Activated CD4-positive, alpha-beta memory T cell treated with anti-CD3 and anti-CD28 coated beads for 36 hours (primary cell): Measurements from ENCODE around the gene MROH2B. TPM values are rescaled to one million over a fixed set of nuclear protein-coding genes. Genes with fewer than 3 reads are reported as not detected.

Source experiments
- CTCF ChIA-PET: fragments of 350-600 bp; sonication (Branson Sonifier 250); formaldehyde crosslinking; loops from one replicate; lab custom pipeline; 2021; ENCODE audit warnings: antibody characterized with exemption, inconsistent platforms; lab: Charles Lee
- POLR2A ChIA-PET: fragments of 350-600 bp; sonication (Branson Sonifier 250); formaldehyde crosslinking; loops from one replicate; lab custom pipeline; 2021; ENCODE audit warnings: antibody characterized with exemption; lab: Charles Lee
- DNase-seq: peaks from one replicate; pipeline ENCODE4 v3.0.0-alpha.2; 2020
- H3K27ac Mint-ChIP-seq: one replicate; pipeline ENCODE4 v1.8.0; 2021; ENCODE audit warnings: mixed read lengths
- H3K27me3 Mint-ChIP-seq: one replicate; pipeline ENCODE4 v1.8.0; 2021; ENCODE audit warnings: mixed read lengths
- H3K36me3 Mint-ChIP-seq: one replicate; pipeline ENCODE4 v1.8.0; 2021; ENCODE audit warnings: mixed read lengths
- H3K4me1 Mint-ChIP-seq: one replicate; pipeline ENCODE4 v1.8.0; 2021; ENCODE audit warnings: low read depth, mixed read lengths
- H3K4me3 Mint-ChIP-seq: one replicate; pipeline ENCODE4 v1.8.0; 2021; ENCODE audit warnings: mild to moderate bottlenecking, mixed read lengths
- H3K9me3 Mint-ChIP-seq: one replicate; pipeline ENCODE4 v1.8.0; 2021; ENCODE audit warnings: mixed read lengths
- intact Hi-C: fragments of 100-400 bp; cut with micrococcal nuclease; formaldehyde crosslinking; loops from one replicate; pipeline ENCODE4 v1.15.1; 2023
- total RNA-seq, 2 experiments: library from RNA; stranded (reverse); gene quantifications; one replicate each; pipeline ENCODE4 v1.2.3, GENCODE V29; 2021

Gene MROH2B
- total RNA-seq, 2 experiments from 2014 or later, result not detected

DNA sequence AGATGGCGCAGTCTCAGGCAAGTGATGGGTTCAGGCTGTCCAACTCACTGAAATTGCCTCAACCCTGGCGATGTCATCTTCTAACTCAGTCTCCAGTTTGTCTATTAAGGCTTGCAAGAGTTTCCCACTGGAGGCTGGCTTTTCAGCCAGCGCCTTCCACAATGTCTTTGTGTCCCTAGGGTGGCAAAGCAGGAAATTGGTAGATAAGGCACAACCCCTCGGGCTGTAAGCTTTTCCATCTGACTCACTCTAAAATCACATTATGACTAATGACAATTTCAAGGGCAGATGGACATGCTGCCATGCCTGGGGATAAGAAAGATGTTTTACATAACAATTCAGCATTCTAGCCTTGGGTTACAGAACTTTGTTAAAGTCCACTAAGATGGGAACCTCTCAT is 61.9 kb downstream of the MROH2B start:
- Mint-ChIP-seq H3K27ac (no peak overlapping the region), H3K9me3 (no peaks in the 10 kb centered on the region), H3K4me1 (no peaks in the 10 kb centered on the region), H3K27me3 (peaks cover 2% of the 10 kb centered on the region), H3K36me3 (no peaks in the 10 kb centered on the region), H3K4me3 (no peak overlapping the region)
- intact Hi-C loops, result no loop called here
- POLR2A ChIA-PET, result no interaction called here
- DNase-seq, result no peak
- CTCF ChIA-PET, result no interaction called here

DNA sequence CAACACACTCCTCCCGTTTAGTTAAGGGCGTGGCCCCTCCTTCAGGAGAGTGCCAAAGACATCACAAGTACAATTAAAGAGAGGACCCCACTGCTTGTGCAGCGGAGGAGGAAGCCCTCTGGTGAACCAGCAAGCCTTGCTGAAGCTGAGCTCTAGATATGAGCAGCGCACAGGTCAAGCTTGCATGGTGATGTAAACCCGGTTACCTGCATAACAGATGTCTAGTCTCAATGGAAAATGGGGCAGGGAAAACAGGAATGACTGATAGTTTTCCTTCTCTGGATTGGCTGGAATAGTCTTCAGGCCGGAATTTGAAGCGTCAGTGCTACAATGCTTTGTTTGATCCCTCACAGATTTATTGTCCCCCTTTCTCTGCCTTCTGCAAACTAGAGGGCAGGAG is 66.2 kb downstream of the MROH2B start:
- no peaks in the 10 kb centered on the region for H3K27me3 Mint-ChIP-seq
- ChIA-PET CTCF (no interaction called here), POLR2A (no interaction called here)
- no peaks in the 10 kb centered on the region for H3K4me1 Mint-ChIP-seq
- DNase-seq, result no peak
- H3K4me3 Mint-ChIP-seq, result no peak overlapping the region
- H3K9me3 Mint-ChIP-seq, result no peaks in the 10 kb centered on the region
- intact Hi-C loops, result no loop called here
- no peaks in the 10 kb centered on the region for H3K36me3 Mint-ChIP-seq
- H3K27ac Mint-ChIP-seq, result no peak overlapping the region

DNA sequence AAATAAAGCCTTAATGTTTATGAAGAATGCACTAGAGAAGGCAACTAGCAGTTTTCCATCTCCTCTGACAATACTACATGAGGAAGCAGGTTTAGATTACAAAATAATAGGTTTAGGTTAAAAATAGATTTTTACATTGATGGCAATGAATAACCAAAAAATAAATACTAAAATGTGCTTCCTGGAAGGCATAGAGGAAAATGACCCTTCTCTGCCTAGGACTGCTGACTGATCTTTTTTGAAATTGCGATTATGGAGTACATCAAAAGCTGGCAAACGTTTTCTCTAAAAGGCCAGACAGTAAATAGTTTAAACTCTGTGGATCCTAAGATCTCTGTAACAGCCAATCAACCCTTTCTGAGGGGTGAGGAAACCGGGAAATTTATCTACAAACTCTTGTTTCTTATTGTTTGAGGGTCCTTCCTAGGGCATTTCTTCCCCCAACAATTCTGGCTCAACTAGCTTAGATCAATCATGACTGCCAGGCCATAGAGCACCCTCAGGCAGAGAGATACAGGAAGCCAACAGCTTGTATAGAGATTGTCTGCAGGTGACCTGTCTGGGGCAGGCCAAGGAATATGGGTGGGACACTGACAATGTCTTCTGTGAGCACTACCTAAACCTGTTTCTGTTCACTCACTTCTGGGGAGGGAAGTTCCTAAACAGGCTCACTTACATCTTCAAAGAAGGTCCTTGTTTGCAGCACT is 67.3 kb downstream of the MROH2B start:
- Mint-ChIP-seq H3K4me3 (no peak overlapping the region), H3K36me3 (no peaks in the 10 kb centered on the region), H3K27me3 (peaks cover 2% of the 10 kb centered on the region), H3K4me1 (no peaks in the 10 kb centered on the region), H3K27ac (no peak overlapping the region), H3K9me3 (no peaks in the 10 kb centered on the region)
- intact Hi-C loops, result no loop called here
- POLR2A ChIA-PET, result no interaction called here
- CTCF ChIA-PET, result no interaction called here
- no peak for DNase-seq

DNA sequence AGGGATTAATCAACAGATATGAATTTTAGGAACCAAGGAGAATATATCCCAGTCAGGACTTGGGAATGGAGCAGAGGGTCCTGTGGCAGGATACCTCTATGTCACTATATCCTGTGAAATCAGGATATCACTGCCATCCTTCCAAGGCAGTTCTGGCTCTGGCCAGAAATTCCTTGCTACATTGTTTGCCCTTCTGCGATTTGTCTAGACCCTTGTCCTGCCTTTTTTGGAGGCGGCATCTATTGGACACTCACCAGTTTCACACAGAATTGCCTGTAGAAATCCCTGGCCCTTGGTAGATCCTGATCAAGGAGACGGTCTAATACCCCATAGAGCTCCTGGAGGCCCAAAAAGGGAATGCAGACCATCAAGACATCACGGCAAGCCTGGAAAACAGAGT is 71.2 kb downstream of the MROH2B start:
- peaks cover 2% of the 10 kb centered on the region for H3K27me3 Mint-ChIP-seq
- intact Hi-C loops, result no loop called here

DNA sequence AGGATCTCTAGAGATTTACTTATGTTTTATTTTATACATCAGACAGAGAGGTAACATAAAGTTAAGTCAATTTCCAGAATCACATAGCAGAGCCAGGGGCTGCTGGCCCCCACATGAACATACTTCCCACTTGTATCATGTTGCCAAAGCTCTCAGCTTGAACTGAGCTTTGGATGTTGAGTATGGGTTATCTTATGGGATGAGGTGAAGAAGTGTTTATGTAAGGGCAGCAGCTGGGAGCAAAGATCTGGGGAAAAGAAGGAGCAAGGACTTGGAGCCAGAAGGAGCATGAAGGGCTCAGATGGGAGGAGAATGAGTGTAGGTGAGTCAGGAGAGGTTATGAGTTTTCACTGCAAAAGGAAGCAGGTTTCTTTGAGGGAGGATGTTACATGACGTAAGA is 72.0 kb downstream of the MROH2B start:
- H3K27ac Mint-ChIP-seq, result no peak overlapping the region

More for the DNA sequence above, 71.2 kb downstream of the MROH2B start:
- H3K36me3 Mint-ChIP-seq, result no peaks in the 10 kb centered on the region
- no peak overlapping the region for H3K27ac Mint-ChIP-seq
- no peaks in the 10 kb centered on the region for H3K4me1 Mint-ChIP-seq
- CTCF ChIA-PET, result no interaction called here
- POLR2A ChIA-PET, result no interaction called here
- no peak for DNase-seq
- H3K9me3 Mint-ChIP-seq, result no peaks in the 10 kb centered on the region
- no peak overlapping the region for H3K4me3 Mint-ChIP-seq

DNA sequence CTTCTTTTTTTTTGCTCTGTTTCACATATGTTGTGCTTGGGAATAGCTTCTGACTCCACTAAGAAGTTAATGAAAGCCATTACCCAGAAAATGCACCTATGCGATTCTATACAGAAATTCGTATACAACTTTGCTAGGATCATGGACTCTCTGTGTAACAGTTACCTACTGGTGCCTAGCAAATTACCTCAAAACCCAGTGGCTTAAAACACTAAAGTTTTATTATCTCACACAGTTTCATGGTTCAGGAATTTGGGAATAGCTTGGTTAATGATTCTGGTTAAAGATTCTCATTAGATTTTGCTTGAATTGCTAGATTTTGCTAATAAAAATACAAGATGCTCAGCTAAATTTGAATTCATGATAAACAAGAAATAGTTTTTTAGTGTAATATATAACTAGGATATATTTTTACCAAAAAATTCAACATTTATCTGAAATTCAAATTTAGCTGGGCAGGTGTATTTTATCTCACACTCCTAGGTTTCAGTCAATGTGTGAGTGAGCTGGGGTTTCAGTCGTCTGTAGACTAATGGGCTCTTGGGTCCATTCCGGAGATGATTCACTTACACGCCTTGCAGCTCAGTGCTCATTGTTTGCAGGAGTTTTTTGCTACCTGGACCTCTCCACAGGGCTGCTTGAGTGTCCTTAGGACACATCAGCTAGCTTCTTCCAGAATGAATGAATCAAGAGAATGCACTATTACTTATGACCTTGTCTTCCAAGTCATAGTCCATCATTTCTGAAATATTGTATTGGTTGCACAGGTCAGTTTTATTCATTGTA is 75.1 kb downstream of the MROH2B start:
- H3K27ac Mint-ChIP-seq, result no peak overlapping the region
- ChIA-PET CTCF (no interaction called here), POLR2A (no interaction called here)
- no peak overlapping the region for H3K4me3 Mint-ChIP-seq
- no peak for DNase-seq
- no peaks in the 10 kb centered on the region for H3K4me1 Mint-ChIP-seq
- intact Hi-C loops, result no loop called here
- H3K36me3 Mint-ChIP-seq, result no peaks in the 10 kb centered on the region
- no peaks in the 10 kb centered on the region for H3K9me3 Mint-ChIP-seq
- H3K27me3 Mint-ChIP-seq, result peaks cover 2% of the 10 kb centered on the region

More for the DNA sequence above, 72.0 kb downstream of the MROH2B start:
- Mint-ChIP-seq H3K9me3 (no peaks in the 10 kb centered on the region), H3K27me3 (peaks cover 2% of the 10 kb centered on the region), H3K4me3 (no peak overlapping the region), H3K4me1 (no peaks in the 10 kb centered on the region), H3K36me3 (no peaks in the 10 kb centered on the region)
- DNase-seq, result no peak
- ChIA-PET POLR2A (no interaction called here), CTCF (no interaction called here)
- intact Hi-C loops, result no loop called here

DNA sequence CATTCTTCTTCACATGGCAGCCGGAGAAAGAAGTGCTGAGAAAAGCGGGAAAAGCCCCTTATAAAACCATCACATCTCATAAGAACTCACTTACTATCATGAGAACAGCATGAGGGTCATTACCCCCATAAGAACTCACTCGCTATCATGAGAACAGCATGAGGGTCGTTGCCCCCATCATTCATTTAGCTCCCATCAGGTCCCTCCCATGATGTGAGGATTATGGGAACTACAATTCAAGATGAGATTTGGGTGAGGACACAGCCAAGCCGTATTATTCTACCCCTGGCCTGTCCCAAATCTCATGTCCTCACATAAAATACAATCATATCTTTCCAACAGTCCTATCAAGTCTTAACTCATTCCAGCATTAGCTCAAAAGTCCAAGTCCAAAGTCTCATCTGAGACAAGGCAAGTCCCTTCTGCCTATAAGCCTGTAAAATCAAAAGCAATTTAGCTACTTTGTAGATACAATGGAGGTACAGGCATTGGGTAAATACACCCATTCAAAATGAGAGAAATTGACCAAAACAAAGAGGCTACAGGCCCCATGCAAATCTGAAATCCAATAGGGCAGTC is 79.1 kb downstream of the MROH2B start:
- Mint-ChIP-seq H3K27me3 (no peaks in the 10 kb centered on the region), H3K4me1 (no peaks in the 10 kb centered on the region), H3K9me3 (peaks cover 7% of the 10 kb centered on the region), H3K27ac (no peak overlapping the region), H3K4me3 (no peak overlapping the region), H3K36me3 (no peaks in the 10 kb centered on the region)
- CTCF ChIA-PET, result no interaction called here
- DNase-seq, result no peak
- POLR2A ChIA-PET, result no interaction called here
- intact Hi-C loops, result no loop called here

DNA sequence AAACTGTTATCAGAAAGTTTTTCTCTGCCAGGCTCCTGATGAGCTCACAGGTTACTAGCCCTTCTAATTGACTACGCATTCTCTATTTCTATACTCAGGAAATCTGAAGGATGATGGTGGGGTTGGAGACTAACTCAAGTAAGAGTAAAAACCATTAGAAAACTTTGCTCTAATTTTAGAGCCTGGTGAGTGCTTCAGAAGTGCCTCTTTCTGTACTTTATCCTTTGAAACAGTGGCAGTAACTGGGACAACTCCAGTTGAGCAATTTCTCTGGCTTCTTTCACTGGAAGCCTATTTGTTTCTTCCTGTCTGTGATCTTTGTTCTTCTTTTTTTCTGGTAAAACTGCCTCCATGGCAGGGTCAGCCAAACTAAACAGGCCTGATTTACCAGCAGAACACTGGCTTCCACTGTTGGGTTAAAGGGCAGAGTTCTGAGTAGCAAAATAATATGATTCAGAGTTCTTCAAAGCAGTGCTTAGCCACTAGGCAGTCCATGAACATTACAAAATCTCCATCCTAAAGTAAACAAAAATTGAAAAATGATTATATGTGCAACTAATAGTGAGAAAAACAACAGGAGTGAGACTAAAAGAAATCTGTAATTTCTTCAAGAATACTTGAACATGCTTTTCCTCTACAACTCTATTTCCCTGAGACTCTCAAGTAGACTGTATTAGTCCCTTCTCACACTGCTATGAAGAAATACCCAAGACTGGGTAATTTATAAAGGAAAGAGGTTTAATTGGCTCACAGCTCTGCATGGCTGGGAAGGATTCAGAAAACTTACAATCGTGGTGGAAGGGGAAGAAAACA is 79.8 kb downstream of the MROH2B start:
- Mint-ChIP-seq H3K4me1 (no peaks in the 10 kb centered on the region), H3K9me3 (peaks cover 10% of the 10 kb centered on the region), H3K27me3 (no peaks in the 10 kb centered on the region), H3K4me3 (no peak overlapping the region), H3K27ac (no peak overlapping the region), H3K36me3 (no peaks in the 10 kb centered on the region)
- DNase-seq, result no peak
- intact Hi-C loops, result no loop called here
- ChIA-PET POLR2A (no interaction called here), CTCF (interaction anchor here (1.4 kb wide), 1 partner anchor 87 kb away, joined by 4 read pairs; no protein-coding TSS in a partner anchor)

DNA sequence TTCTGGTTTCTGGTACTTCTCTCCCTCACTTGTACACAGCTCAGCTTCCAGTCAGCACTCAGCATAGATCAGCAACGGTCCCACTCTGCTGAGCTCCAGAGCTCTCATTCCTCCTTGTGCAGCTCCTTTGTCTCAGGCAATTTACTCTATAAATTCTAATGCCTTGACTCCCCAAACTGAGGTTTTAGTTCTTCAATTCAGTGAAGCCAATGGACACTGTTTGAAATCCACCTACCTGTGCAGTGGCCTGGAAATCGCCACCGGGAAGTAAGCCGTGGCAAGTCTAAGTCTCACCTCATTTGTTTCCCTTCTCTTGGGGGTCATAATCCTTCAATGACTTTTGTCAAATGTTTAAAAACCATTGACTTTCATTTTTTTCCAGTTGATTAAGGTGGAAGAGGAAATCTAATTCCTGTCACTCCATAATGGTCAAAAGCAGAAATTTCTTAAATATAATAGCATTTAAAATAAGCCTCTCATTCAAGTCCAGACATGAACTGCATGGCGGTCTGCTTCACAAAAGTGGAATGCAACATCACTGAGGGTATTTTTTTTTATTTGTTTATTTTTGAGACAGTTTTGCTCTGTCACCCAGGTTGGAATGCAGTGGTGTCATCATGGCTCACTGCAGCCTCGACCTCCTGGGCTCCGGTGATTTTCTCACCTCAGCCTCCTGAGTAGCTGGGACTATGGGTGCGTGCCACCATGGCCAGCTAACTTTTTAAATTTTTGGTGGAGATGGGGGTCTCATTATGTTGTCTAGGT is 82.2 kb downstream of the MROH2B start:
- H3K27me3 Mint-ChIP-seq, result peaks cover 6% of the 10 kb centered on the region
- intact Hi-C loops, result no loop called here
- POLR2A ChIA-PET, result no interaction called here
- H3K27ac Mint-ChIP-seq, result no peak overlapping the region
- peaks cover 10% of the 10 kb centered on the region for H3K9me3 Mint-ChIP-seq
- DNase-seq, result no peak
- H3K36me3 Mint-ChIP-seq, result no peaks in the 10 kb centered on the region
- CTCF ChIA-PET, result no interaction called here
- no peak overlapping the region for H3K4me3 Mint-ChIP-seq
- no peaks in the 10 kb centered on the region for H3K4me1 Mint-ChIP-seq

DNA sequence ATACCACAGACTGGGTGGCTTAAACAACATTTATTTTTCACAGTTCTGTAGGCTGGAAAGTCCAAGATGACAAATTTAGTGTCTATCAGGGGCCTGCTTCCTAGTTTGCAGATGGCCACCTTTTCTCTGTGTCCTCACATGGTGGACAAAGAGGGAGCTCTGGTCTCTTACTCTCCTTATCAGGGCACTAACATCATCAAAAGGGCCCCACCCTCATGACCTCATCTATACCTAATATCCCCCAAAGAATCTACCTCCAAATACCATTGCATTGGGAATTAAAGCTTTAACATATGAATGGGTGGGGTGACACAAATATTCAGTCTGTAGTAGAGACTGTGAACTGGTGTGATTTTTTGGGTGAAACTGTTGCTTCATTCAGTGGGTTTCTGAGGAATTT is 83.8 kb downstream of the MROH2B start:
- intact Hi-C loops, result no loop called here
- Mint-ChIP-seq H3K36me3 (no peaks in the 10 kb centered on the region), H3K27ac (no peak overlapping the region), H3K27me3 (peaks cover 9% of the 10 kb centered on the region), H3K4me1 (no peaks in the 10 kb centered on the region), H3K4me3 (no peak overlapping the region), H3K9me3 (peaks cover 10% of the 10 kb centered on the region)
- DNase-seq, result no peak
- ChIA-PET CTCF (no interaction called here), POLR2A (no interaction called here)

DNA sequence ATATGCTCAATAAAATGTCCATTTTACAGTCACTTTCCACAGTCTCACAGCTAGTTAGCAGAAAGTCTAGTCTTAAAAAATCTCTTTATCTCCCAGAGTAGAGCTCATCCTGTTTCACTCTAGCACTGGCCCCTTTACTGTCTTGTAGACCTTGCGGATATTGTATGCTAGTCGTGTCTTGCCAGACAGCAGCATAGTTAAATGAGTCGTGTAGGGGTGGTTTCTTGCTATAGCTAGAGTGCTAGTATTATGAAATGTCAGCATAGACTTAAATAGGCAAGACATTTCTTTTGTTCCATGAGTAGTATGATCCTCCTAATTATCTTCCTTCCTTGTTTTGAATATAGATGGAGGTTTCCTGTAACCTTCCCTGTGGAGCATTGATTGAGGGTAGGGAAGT is 84.5 kb downstream of the MROH2B start:
- H3K27me3 Mint-ChIP-seq, result peaks cover 12% of the 10 kb centered on the region
- no peak for DNase-seq
- POLR2A ChIA-PET, result interaction anchor here (0.6 kb wide), 2 partner anchors 53 to 363 kb away, joined by 3 read pairs; no protein-coding TSS in a partner anchor
- no peaks in the 10 kb centered on the region for H3K36me3 Mint-ChIP-seq
- no peak overlapping the region for H3K27ac Mint-ChIP-seq
- intact Hi-C loops, result no loop called here
- H3K4me1 Mint-ChIP-seq, result no peaks in the 10 kb centered on the region
- H3K9me3 Mint-ChIP-seq, result peaks cover 10% of the 10 kb centered on the region
- CTCF ChIA-PET, result no interaction called here
- H3K4me3 Mint-ChIP-seq, result no peak overlapping the region
